Gastrocnemius medialis (tissue), 4 donors: ENCODE results near the gene PRPF38A.

Experiments used
- POLR2A ChIP-seq, 2 donors: fragments of 450-650 bp; IDR thresholded peaks; one replicate each; pipeline ENCODE4 v1.6.1; 2017; ENCODE audit warnings: antibody characterized with exemption in 2 of 2, mild to moderate bottlenecking in 2 of 2, moderate library complexity in 2 of 2
- TF ChIP-seq, protein P1 (sequence below), 5 experiments: fragments of 450-650 bp in 3 of 5; fragments of 200-600 bp in 2 of 5; sonication (generic) in 2 of 5; IDR thresholded peaks in 4 of 5; conservative IDR thresholded peaks in 1 of 5; 1 replicate in 4 of 5; 2 replicates in 1 of 5; pipeline ENCODE4 v1.5.1; 2016 to 2019; ENCODE audit warnings: antibody characterized with exemption in 5 of 5, mild to moderate bottlenecking in 3 of 5, moderate library complexity in 3 of 5

DNA sequence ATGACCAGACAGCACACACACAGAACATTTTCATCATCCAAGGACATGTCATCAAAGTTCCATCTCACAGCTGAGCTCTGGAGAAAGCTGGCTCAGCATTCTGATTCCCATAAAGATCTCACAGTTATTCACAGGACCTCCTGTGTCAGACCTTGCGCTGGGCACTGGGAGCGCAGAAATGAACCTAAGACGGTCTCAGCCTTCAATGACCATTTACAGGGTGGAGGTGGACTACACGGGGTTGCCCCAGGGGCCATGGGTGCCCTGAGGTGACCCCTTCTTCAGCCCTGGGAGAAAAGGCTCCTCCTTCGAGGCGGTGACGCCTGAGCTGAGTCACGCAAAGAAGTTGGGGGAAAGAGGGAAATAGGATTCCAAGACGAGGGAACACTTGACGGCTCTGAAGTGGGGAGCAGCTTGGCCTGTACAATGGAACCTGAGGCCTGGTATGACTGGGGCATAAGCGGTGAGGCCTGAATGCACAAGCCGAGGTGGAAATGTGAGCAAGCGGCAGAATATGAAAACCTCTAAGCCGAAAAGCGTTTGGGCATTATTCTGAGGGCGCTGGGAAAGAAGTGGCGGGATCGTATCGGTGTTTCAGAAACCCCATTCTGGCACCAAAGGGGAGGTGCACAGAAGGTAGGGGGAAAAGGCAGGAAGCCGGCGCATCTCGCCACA lies 39.2 kb upstream of the PRPF38A start:
- TF ChIP-seq, protein P1, sequence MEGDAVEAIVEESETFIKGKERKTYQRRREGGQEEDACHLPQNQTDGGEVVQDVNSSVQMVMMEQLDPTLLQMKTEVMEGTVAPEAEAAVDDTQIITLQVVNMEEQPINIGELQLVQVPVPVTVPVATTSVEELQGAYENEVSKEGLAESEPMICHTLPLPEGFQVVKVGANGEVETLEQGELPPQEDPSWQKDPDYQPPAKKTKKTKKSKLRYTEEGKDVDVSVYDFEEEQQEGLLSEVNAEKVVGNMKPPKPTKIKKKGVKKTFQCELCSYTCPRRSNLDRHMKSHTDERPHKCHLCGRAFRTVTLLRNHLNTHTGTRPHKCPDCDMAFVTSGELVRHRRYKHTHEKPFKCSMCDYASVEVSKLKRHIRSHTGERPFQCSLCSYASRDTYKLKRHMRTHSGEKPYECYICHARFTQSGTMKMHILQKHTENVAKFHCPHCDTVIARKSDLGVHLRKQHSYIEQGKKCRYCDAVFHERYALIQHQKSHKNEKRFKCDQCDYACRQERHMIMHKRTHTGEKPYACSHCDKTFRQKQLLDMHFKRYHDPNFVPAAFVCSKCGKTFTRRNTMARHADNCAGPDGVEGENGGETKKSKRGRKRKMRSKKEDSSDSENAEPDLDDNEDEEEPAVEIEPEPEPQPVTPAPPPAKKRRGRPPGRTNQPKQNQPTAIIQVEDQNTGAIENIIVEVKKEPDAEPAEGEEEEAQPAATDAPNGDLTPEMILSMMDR (IDR thresholded peaks at IDR 0.05 in 4 of 5, conservative IDR thresholded peaks at IDR 0.05 in 1 of 5) = no peak
- no peak for TF ChIP-seq POLR2A (IDR thresholded peaks at IDR 0.05)
